HEK293 (cell line): Measurements from ENCODE around the gene GTSF1L.

Source experiments
- CTCF ChIA-PET: fragments of 350-600 bp; formaldehyde crosslinking; extraction: SDS; loops from one replicate; lab custom pipeline; 2021; ENCODE audit warnings: antibody characterized with exemption; lab: Yijun Ruan, JAX
- POLR2A ChIA-PET: fragments of 300-600 bp; formaldehyde crosslinking; extraction: SDS; loops from one replicate; lab custom pipeline; 2020; ENCODE audit warnings: antibody characterized with exemption, inconsistent platforms; lab: Yijun Ruan, JAX
- H3K27ac ChIP-seq: fragments of 200-500 bp; sonication (Bioruptor generic); 2 replicates; pipeline ENCODE4 v1.5.1; 2014; ENCODE audit warnings: low read depth, low read length, control low read depth, inconsistent platforms; ENCODE audit errors: extremely low read depth
- H3K36me3 ChIP-seq, 2 experiments: fragments of 200-500 bp in 1 of 2; sonication (Bioruptor generic) in 1 of 2; 1 replicate in 1 of 2; 2 replicates in 1 of 2; pipeline ENCODE4 v1.5.1; 2014 to 2017; ENCODE audit warnings: inconsistent platforms in 2 of 2, low read length in 2 of 2; ENCODE audit not compliant: control insufficient read depth in 2 of 2, insufficient read depth in 1 of 2
- H3K4me1 ChIP-seq: fragments of 200-500 bp; sonication (Bioruptor generic); 2 replicates; pipeline ENCODE4 v1.5.1; 2014; ENCODE audit warnings: mild to moderate bottlenecking, low read length, inconsistent platforms; ENCODE audit not compliant: control insufficient read depth, insufficient read depth
- H3K4me3 ChIP-seq: 2 replicates; pipeline ENCODE4 v1.5.1; 2011; ENCODE audit warnings: low read depth, mild to moderate bottlenecking, control low read depth, low read length, moderate library complexity
- H3K9me3 ChIP-seq: fragments of 200-500 bp; sonication (Bioruptor generic); 2 replicates; pipeline ENCODE4 v1.5.1; 2014; ENCODE audit warnings: low read depth, low read length, inconsistent platforms; ENCODE audit not compliant: control insufficient read depth, insufficient read depth
- HOXA7 ChIP-seq: sonication (generic); formaldehyde crosslinking; IDR thresholded peaks from 2 replicates; pipeline ENCODE4 v1.8.1; 2022; ENCODE audit warnings: missing genetic modification reagents, borderline replicate concordance
- PRDM1 ChIP-seq: fragments of 450-650 bp; formaldehyde crosslinking; IDR thresholded peaks from 2 replicates; pipeline ENCODE4; 2016; ENCODE audit warnings: missing biosample characterization, missing genetic modification characterization
- PRDM10 ChIP-seq: fragments of 450-650 bp; formaldehyde crosslinking; IDR thresholded peaks from 2 replicates; pipeline ENCODE4 v1.5.1; 2016; ENCODE audit warnings: missing biosample characterization, missing genetic modification characterization
- SALL2 ChIP-seq: fragments of 450-650 bp; formaldehyde crosslinking; IDR thresholded peaks from 2 replicates; pipeline ENCODE4 v1.5.0; 2017; ENCODE audit warnings: missing biosample characterization, mild to moderate bottlenecking, missing genetic modification characterization, borderline replicate concordance
- ZBTB10 ChIP-seq: fragments of 450-650 bp; formaldehyde crosslinking; IDR thresholded peaks from 2 replicates; pipeline ENCODE4 v1.5.1; 2016; ENCODE audit warnings: missing biosample characterization, missing genetic modification characterization
- ZEB2 ChIP-seq: fragments of 450-650 bp; formaldehyde crosslinking; IDR thresholded peaks from 2 replicates; pipeline ENCODE4 v1.5.1; 2016; ENCODE audit warnings: missing biosample characterization, missing genetic modification characterization
- ZNF10 ChIP-seq: fragments of 450-650 bp; formaldehyde crosslinking; IDR thresholded peaks from 2 replicates; pipeline ENCODE4 v1.5.1; 2017; ENCODE audit warnings: missing biosample characterization, missing genetic modification characterization
- ZNF169 ChIP-seq: fragments of 450-650 bp; formaldehyde crosslinking; IDR thresholded peaks from 2 replicates; pipeline ENCODE4 v1.5.1; 2016; ENCODE audit warnings: missing biosample characterization, missing genetic modification characterization
- ZNF202 ChIP-seq: fragments of 450-650 bp; formaldehyde crosslinking; IDR thresholded peaks from 2 replicates; pipeline ENCODE4 v1.5.1; 2016; ENCODE audit warnings: missing biosample characterization, missing genetic modification characterization, borderline replicate concordance
- ZNF223 ChIP-seq: fragments of 450-650 bp; formaldehyde crosslinking; IDR thresholded peaks from 2 replicates; pipeline ENCODE4 v1.5.1; 2016; ENCODE audit warnings: missing biosample characterization, missing genetic modification characterization
- ZNF449 ChIP-seq: fragments of 450-650 bp; formaldehyde crosslinking; IDR thresholded peaks from 2 replicates; pipeline ENCODE4 v1.5.1; 2017; ENCODE audit warnings: missing biosample characterization, mild to moderate bottlenecking, missing genetic modification characterization, moderate library complexity
- ZNF544 ChIP-seq: fragments of 450-650 bp; formaldehyde crosslinking; IDR thresholded peaks from 2 replicates; pipeline ENCODE4 v1.5.0; 2017; ENCODE audit warnings: missing biosample characterization, missing genetic modification characterization
- ZNF555 ChIP-seq: fragments of 450-650 bp; formaldehyde crosslinking; conservative IDR thresholded peaks from 2 replicates; pipeline ENCODE4 v1.5.1; 2017; ENCODE audit warnings: missing biosample characterization, mild to moderate bottlenecking, missing genetic modification characterization, inconsistent platforms
- ZNF629 ChIP-seq: fragments of 450-650 bp; formaldehyde crosslinking; IDR thresholded peaks from 2 replicates; pipeline ENCODE4 v1.5.1; 2017; ENCODE audit warnings: missing biosample characterization, missing genetic modification characterization
- ZNF830 ChIP-seq: fragments of 450-650 bp; IDR thresholded peaks from 2 replicates; pipeline ENCODE4 v1.5.0; 2018; ENCODE audit warnings: missing biosample characterization, missing genetic modification characterization, low read depth, mild to moderate bottlenecking, moderate library complexity
- TF ChIP-seq, protein P1 (sequence below): fragments of 450-650 bp; formaldehyde crosslinking; IDR thresholded peaks from 2 replicates; pipeline ENCODE4 v1.5.1; 2016; ENCODE audit warnings: missing biosample characterization, missing genetic modification characterization
- TF ChIP-seq, protein P2 (sequence below): fragments of 450-650 bp; formaldehyde crosslinking; IDR thresholded peaks from 2 replicates; pipeline ENCODE4 v1.5.1; 2016; ENCODE audit warnings: missing biosample characterization, missing genetic modification characterization

The GTSF1L gene

GRCh38 chr20:43726811-43727338 is at the start of gene GTSF1L:
TSS of gene GTSF1L (minus strand) at chr20:43727002. CDS start at chr20:43726694, 308 bp downstream.
- POLR2A ChIA-PET = no interaction called here
- Histone ChIP-seq H3K27ac (no peak within 1 kb of the TSS; the same call in 1 of the 2 replicates), H3K9me3 (no peaks in the 10 kb centered on the region), H3K4me1 (peaks cover 9% of the 10 kb centered on the region; the same call in 1 of the 2 replicates), H3K36me3 (no peaks in the 10 kb centered on the region), H3K4me3 (no peak within 1 kb of the TSS)
- TF ChIP-seq ZNF830 (tag by site-specific recombination) (no peak), ZNF629 (tag by site-specific recombination) (peak; percentile 53; the same call in 1 of the 2 replicates), ZNF555 (tag by site-specific recombination) (no peak), ZNF544 (no peak), HOXA7 (CRISPR knock-in tag) (no peak), ZNF223 (tag by site-specific recombination) (no peak), ZEB2 (tag by site-specific recombination) (no peak), ZNF169 (no peak), ZNF449 (no peak), ZNF202 (tag by site-specific recombination) (no peak), ZBTB10 (no peak), PRDM10 (tag by site-specific recombination) (peak; percentile 97), ZNF10 (tag by site-specific recombination) (no peak)
- TF ChIP-seq, protein P1, sequence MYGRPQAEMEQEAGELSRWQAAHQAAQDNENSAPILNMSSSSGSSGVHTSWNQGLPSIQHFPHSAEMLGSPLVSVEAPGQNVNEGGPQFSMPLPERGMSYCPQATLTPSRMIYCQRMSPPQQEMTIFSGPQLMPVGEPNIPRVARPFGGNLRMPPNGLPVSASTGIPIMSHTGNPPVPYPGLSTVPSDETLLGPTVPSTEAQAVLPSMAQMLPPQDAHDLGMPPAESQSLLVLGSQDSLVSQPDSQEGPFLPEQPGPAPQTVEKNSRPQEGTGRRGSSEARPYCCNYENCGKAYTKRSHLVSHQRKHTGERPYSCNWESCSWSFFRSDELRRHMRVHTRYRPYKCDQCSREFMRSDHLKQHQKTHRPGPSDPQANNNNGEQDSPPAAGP (tag by site-specific recombination) = no peak
- TF ChIP-seq, protein P2, sequence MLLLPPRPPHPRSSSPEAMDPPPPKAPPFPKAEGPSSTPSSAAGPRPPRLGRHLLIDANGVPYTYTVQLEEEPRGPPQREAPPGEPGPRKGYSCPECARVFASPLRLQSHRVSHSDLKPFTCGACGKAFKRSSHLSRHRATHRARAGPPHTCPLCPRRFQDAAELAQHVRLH (tag by site-specific recombination) = no peak
- TF ChIP-seq, all 188 proteins: peak for 2
- CTCF ChIA-PET = interaction anchor here (2.1 kb wide), 1 partner anchor 189 kb away, joined by 10 read pairs; no protein-coding TSS in a partner anchor

- TF ChIP-seq PRDM1 (peak; percentile 25; the same call in 1 of the 2 replicates), SALL2 (tag by site-specific recombination) (no peak)
- ChIA-PET POLR2A (interaction anchor here (0.6 kb wide), 1 partner anchor 237 kb away, joined by 4 read pairs; no protein-coding TSS in a partner anchor), CTCF (no interaction called here)
- Histone ChIP-seq H3K4me1 (no peaks in the 10 kb centered on the region), H3K4me3 (no peak overlapping the region), H3K9me3 (no peaks in the 10 kb centered on the region), H3K36me3 (no peaks in the 10 kb centered on the region), H3K27ac (no peak overlapping the region)
These were observed 48.0 kb upstream of the GTSF1L start for GRCh38 chr20:43774754-43775153.
